Stimulated activated CD4-positive, alpha-beta T cell treated with anti-CD3 and anti-CD28 coated beads, TNF-alpha, amount 100 ng/mL, for 1 hour (primary cell): ENCODE results near the gene KRT9.

Experiments
- DNase-seq, 3 donors: peaks; one replicate each; pipeline ENCODE4 v3.0.0-alpha.2; 2020; ENCODE audit warnings: low read depth in 3 of 3, low spot score in 1 of 3

Gene KRT9

GRCh38 chr17:41531993-41532392 is 39.9 kb downstream of the KRT9 start:
- DNase-seq: no peak

- no peak for DNase-seq
Observed at GRCh38 chr17:41530062-41531048, 41.5 kb downstream of the KRT9 start.

GRCh38 chr17:41529491-41529915 is 42.4 kb downstream of the KRT9 start:
- no peak for DNase-seq

GRCh38 chr17:41528959-41529353 is 42.9 kb downstream of the KRT9 start:
- no peak for DNase-seq

GRCh38 chr17:41527063-41528023 is 44.5 kb downstream of the KRT9 start:
- no peak for DNase-seq

- no peak for DNase-seq
Observed at GRCh38 chr17:41524261-41524660, 47.6 kb downstream of the KRT9 start.

- no peak for DNase-seq
Observed at GRCh38 chr17:41523787-41524186, 48.1 kb downstream of the KRT9 start.

GRCh38 chr17:41523225-41523593 is 48.6 kb downstream of the KRT9 start:
- DNase-seq: no peak

GRCh38 chr17:41522301-41523224 is 49.3 kb downstream of the KRT9 start:
- no peak for DNase-seq

GRCh38 chr17:41521574-41522261 is 50.1 kb downstream of the KRT9 start:
- DNase-seq: no peak

GRCh38 chr17:41520821-41521521 is 50.9 kb downstream of the KRT9 start:
- DNase-seq: no peak

GRCh38 chr17:41519501-41520224 is 52.2 kb downstream of the KRT9 start:
- no peak for DNase-seq

GRCh38 chr17:41518789-41519449 is 52.9 kb downstream of the KRT9 start, which contains the start of gene KRT15:
TSS of gene KRT15 (minus strand) at chr17:41518890. CDS start at chr17:41518827, 63 bp downstream.
- DNase-seq: no peak

- no peak for DNase-seq
Observed at GRCh38 chr17:41518031-41518430, 53.8 kb downstream of the KRT9 start.

GRCh38 chr17:41516830-41517283 is 55.0 kb downstream of the KRT9 start:
- no peak for DNase-seq

- DNase-seq: no peak
Observed at GRCh38 chr17:41516147-41516829, 55.6 kb downstream of the KRT9 start.
